GM19452 (cell line): ENCODE results near the gene PSD.
A peak's percentile ranks its signal among the peaks of the same experiment; 100 is the strongest.

Experiments used
- ATAC-seq: cut with Tn5 transposase; IDR thresholded peaks from one replicate; pipeline ENCODE4 v1.9.1; 2021; ENCODE audit not compliant: unreplicated experiment

The PSD gene

GRCh38 chr10:102405632-102406031 lies 13.0 kb downstream of the PSD start:
- no peak for ATAC-seq

- no peak for ATAC-seq
Observed at GRCh38 chr10:102405108-102405571, 13.4 kb downstream of the PSD start.

GRCh38 chr10:102404361-102405107 lies 14.1 kb downstream of the PSD start:
- no peak for ATAC-seq

GRCh38 chr10:102403115-102403514 lies 15.5 kb downstream of the PSD start:
- no peak for ATAC-seq

DNA sequence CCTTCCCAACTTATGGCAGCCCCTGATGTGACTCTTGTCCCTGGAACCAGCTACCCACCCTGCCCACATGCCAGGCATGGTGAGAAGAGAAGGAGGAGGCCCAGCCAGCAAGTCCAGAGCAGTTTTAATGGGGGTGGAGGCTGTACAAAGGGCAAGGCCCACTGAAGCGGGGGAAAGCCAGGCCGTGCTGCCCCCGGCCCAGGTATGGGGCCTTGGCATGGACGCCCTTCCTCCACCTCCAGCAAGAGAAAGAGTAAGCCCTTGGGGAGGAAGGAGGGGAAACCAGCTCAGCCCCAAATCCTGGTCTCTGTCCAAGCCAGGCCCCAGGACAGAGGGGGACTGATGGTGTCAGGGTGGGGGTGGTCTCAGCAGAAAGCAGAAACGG lies 16.1 kb downstream of the PSD start:
- ATAC-seq, result no peak

DNA sequence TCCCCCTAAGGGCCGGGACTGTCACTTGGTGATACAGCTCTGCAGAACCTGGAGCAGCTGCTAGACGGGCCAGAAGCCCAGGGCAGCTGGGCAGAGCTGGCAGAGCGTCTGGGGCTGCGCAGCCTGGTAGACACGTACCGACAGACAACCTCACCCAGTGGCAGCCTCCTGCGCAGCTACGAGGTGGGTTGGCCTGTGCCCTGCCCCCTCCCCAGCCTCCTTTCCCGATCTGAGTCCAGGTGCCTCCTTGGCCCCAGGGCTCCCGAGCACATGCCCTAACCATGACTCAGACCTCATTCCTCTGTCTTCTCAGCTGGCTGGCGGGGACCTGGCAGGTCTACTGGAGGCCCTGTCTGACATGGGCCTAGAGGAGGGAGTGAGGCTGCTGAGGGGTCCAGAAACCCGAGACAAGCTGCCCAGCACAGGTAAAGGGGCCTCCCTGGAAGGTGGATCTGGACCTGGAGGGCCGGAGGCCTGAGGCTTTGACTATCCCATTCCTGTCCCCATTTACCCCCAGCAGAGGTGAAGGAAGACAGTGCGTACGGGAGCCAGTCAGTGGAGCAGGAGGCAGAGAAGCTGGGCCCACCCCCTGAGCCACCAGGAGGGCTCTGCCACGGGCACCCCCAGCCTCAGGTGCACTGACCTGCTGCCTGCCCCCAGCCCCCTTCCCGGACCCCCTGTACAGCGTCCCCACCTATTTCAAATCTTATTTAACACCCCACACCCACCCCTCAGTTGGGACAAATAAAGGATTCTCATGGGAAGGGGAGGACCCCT lies 16.7 kb downstream of the PSD start:
- no peak for ATAC-seq

- ATAC-seq, result no peak
Observed at GRCh38 chr10:102401342-102401654, 17.3 kb downstream of the PSD start.

GRCh38 chr10:102400598-102401341 lies 17.8 kb downstream of the PSD start:
- no peak for ATAC-seq

DNA sequence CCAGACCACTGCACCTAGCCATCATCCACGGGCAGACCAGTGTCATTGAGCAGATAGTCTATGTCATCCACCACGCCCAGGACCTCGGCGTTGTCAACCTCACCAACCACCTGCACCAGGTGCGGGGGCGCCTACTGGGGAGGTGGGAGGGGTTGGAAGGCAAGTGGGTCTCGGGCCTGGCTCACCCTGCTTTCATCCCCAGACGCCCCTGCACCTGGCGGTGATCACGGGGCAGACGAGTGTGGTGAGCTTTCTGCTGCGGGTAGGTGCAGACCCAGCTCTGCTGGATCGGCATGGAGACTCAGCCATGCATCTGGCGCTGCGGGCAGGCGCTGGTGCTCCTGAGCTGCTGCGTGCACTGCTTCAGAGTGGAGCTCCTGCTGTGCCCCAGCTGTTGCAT lies 18.5 kb downstream of the PSD start:
- no peak for ATAC-seq

DNA sequence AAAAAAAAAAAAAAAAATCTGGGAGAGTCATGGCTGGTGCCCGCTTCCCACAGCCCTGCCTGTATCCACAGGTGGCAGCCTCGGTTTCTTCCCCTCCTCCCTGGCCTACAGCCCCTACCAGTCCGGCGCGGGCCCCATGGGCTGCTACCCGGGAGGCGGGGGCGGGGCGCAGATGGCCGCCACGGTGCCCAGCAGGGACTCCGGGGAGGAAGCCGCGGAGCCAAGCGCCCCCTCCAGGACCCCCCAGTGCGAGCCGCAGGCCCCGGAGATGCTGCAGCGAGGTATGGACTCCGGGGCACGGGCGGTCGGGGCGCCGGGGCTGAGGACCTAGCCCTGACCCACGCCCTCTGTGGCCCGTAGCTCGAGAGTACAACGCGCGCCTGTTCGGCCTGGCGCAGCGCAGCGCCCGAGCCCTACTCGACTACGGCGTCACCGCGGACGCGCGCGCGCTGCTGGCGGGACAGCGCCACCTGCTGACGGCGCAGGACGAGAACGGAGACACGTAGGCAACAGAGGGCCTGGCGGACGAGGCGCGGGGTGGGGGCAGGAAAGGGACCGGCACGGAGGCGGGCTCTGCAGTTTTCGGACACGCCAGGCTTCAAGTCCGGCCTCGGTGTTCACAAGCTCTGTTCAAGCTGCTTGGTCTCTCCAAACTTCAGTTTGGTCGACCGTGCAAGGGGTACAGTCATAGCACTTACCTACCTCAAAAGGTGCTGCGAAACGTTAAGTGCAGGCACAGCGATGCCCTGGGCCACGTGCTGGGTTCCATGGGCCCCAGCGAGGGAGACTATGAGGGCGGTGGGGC lies 19.2 kb downstream of the PSD start:
- ATAC-seq, result peak; percentile 45

DNA sequence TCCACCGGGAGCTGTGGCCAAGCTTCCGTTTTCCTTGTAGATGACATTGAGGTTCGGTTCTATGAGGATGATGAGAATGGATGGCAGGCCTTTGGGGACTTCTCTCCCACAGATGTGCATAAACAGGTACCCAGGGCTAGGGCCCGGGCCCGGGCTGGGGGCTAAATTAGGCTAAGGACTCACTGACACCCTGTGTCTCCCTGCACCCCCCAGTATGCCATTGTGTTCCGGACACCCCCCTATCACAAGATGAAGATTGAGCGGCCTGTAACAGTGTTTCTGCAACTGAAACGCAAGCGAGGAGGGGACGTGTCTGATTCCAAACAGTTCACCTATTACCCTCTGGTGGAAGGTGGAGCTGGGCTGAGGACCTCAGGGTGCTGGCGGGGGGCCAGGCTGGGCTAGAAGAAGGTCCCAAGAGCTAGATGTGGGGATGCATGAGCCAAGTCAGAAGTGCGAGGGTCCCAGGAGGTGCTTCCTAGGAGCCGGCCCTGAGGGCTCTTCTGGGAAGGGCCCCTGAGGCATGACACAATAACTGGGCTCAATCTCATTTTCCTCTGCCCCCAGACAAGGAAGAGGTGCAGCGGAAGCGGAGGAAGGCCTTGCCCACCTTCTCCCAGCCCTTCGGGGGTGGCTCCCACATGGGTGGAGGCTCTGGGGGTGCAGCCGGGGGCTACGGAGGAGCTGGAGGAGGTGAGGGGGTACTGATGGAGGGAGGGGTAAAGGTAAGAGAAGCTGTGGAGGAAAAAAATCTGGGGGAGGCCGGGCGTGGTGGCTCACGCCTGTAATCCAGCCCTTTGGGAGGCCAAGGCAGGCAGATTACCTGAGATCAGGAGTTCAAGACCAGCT lies 20.2 kb downstream of the PSD start:
- no peak for ATAC-seq

DNA sequence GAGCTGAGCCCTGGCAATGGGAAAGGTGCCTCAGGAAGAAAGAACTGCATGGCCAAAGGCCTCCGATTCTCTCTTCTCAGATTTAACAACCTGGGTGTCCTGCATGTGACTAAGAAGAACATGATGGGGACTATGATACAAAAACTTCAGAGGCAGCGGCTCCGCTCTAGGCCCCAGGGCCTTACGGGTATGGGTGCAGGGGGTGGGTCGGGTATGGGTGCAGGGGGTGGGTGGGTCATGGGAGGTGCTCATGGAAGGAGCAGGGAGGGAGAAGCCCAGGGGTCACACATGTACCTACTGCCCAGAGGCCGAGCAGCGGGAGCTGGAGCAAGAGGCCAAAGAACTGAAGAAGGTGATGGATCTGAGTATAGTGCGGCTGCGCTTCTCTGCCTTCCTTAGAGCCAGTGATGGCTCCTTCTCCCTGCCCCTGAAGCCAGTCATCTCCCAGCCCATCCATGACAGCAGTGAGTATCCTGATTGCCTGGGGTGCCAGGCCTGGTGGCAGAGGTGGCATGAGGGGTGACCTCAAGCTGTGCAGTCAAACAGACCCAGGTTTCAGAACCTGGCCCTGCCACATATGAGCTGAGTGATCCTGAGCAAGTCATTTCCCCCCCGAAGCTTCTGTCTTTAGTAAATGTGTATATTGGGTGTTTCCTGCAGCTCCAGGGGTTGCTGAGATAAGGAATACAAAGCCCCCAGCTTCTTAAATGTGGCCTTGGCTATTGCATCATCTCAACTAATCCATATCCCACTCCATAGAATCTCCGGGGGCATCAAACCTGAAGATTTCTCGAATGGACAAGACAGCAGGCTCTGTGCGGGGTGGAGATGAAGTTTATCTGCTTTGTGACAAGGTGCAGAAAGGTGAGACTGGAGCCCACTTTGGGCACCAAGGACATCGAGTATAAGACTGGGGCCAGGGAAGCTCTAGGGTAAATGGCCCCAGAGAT lies 21.1 kb downstream of the PSD start:
- ATAC-seq, result no peak

GRCh38 chr10:102396730-102397151 lies 21.8 kb downstream of the PSD start:
- ATAC-seq, result no peak

- ATAC-seq, result no peak
Observed at GRCh38 chr10:102396317-102396650, 22.3 kb downstream of the PSD start.

- ATAC-seq, result peak; percentile 27
Observed at GRCh38 chr10:102395400-102396316, 22.9 kb downstream of the PSD start, which contains the start of gene NFKB2. TSS of gene NFKB2 (plus strand) at chr10:102395705. CDS start at chr10:102395960, 255 bp downstream.

- peak; percentile 0 for ATAC-seq
Observed at GRCh38 chr10:102394801-102395399, 23.7 kb downstream of the PSD start.

GRCh38 chr10:102394079-102394800 lies 24.3 kb downstream of the PSD start:
- ATAC-seq, result peak; percentile 81
